Transverse colon (tissue), 4 donors: ENCODE results near the gene EHHADH.

Experiments
- CTCF ChIP-seq, 5 experiments: fragments of 200-600 bp in 3 of 5; fragments of 450-650 bp in 2 of 5; sonication (generic) in 3 of 5; IDR thresholded peaks; 1 replicate in 2 of 5; 2 replicates in 3 of 5; pipeline ENCODE4 v1.5.1; 2016 to 2017; ENCODE audit warnings: antibody characterized with exemption in 5 of 5, inconsistent platforms in 3 of 5, mild to moderate bottlenecking in 2 of 5, moderate library complexity in 1 of 5
- EP300 ChIP-seq: sonication (generic); formaldehyde crosslinking; IDR thresholded peaks from one replicate; pipeline ENCODE4 v1.6.1; 2017; ENCODE audit warnings: antibody characterized with exemption, low read depth
- POLR2A ChIP-seq: fragments of 450-650 bp; IDR thresholded peaks from one replicate; pipeline ENCODE4 v1.6.1; 2016; ENCODE audit warnings: antibody characterized with exemption, mild to moderate bottlenecking, moderate library complexity
- POLR2AphosphoS5 ChIP-seq, 3 donors: sonication (generic); formaldehyde crosslinking; IDR thresholded peaks; one replicate each; pipeline ENCODE4 v1.6.1; 2016; ENCODE audit warnings: antibody characterized with exemption in 3 of 3

- no peak for TF ChIP-seq CTCF (IDR thresholded peaks at IDR 0.05)
- TF ChIP-seq EP300, result no peak
- TF ChIP-seq POLR2A, result no peak
- no peak for TF ChIP-seq POLR2AphosphoS5 (IDR thresholded peaks at IDR 0.05)
These were observed 44.0 kb upstream of the EHHADH start for GRCh38 chr3:185297867-185298266.
